K562 (cell line): Measurements from ENCODE around the gene SLAMF7. TPM values are rescaled to one million over a fixed set of nuclear protein-coding genes. Genes with fewer than 3 reads are reported as not detected.

Source experiments
- ATAC-seq: fragments of 200-7000 bp; cut with Tn5 transposase; 3 replicates; pipeline ENCODE4 v1.9.1; 2020; ENCODE audit warnings: moderate library complexity
- BruUV-seq: library from RNA; stranded (reverse); fragments of 400-500 nt; replicated peaks from 2 replicates; lab custom pipeline; 2021; lab: Mats Ljungman, UMichigan
- CTCF ChIA-PET: fragments of 300-600 bp; formaldehyde crosslinking; extraction: SDS; loops from one replicate; lab custom pipeline; 2021; ENCODE audit warnings: low intra/inter-chr PET ratio; lab: Yijun Ruan, JAX
- POLR2A ChIA-PET: fragments of 300-600, 350-650 bp; sonication (Branson Sonifier 250); formaldehyde crosslinking; extraction: SDS; loops from one replicate; lab custom pipeline; 2021; ENCODE audit warnings: antibody characterized with exemption, inconsistent platforms; lab: Yijun Ruan, JAX
- DNase-seq, 4 experiments: peaks; one replicate each; pipeline versions ENCODE4 v3.0.0 to v3.0.0-alpha.2; 2011 to 2018; ENCODE audit warnings: low spot score in 3 of 4, mixed read lengths in 3 of 4; ENCODE audit errors: extremely low read depth in 1 of 4
- FAIRE-seq: peaks from 2 replicates; lab custom pipeline; 2011; peaks lifted over from hg19 to GRCh38; lab: Jason Lieb, UNC
- H2AFZ ChIP-seq: 2 replicates; pipeline ENCODE4 v1.6.0; 2011; ENCODE audit warnings: low read depth, low read length, control low read depth, inconsistent platforms
- H3K27ac ChIP-seq: fragments of 200-600 bp; 3 replicates; pipeline ENCODE4 v1.8.0; 2011; ENCODE audit warnings: low read depth, mild to moderate bottlenecking, control low read depth, inconsistent platforms, low read length, moderate library complexity, mixed read lengths; ENCODE audit errors: extremely low read depth
- H3K27me3 ChIP-seq, 2 experiments: fragments of 300-600 bp in 1 of 2; 2 replicates in 1 of 2; 3 replicates in 1 of 2; pipeline versions ENCODE4 v1.6.0 to v1.8.0; 2011; ENCODE audit warnings: inconsistent platforms in 2 of 2, low read length in 2 of 2, mild to moderate bottlenecking in 1 of 2, mixed read lengths in 1 of 2, moderate library complexity in 1 of 2; ENCODE audit not compliant: control insufficient read depth in 2 of 2, insufficient read depth in 2 of 2
- H3K36me3 ChIP-seq: fragments of 300-600 bp; 3 replicates; pipeline ENCODE4 v1.8.0; 2011; ENCODE audit warnings: mild to moderate bottlenecking, low read length, inconsistent platforms; ENCODE audit not compliant: control insufficient read depth, insufficient read depth
- H3K4me1 ChIP-seq, 2 experiments: fragments of 200-600 bp in 1 of 2; replicated peaks in 1 of 2; 2 replicates in 1 of 2; 3 replicates in 1 of 2; pipeline versions ENCODE4 v1.5.1 to v1.8.0; 2011; ENCODE audit warnings: inconsistent platforms in 2 of 2, low read length in 2 of 2, mild to moderate bottlenecking in 1 of 2, mixed read lengths in 1 of 2, moderate library complexity in 1 of 2; ENCODE audit not compliant: control insufficient read depth in 2 of 2, insufficient read depth in 2 of 2
- H3K4me2 ChIP-seq: 2 replicates; pipeline ENCODE4 v1.6.1; 2011; ENCODE audit warnings: low read length, control low read depth, inconsistent platforms, mixed read lengths; ENCODE audit not compliant: insufficient read depth
- H3K4me3 ChIP-seq: fragments of 200-600 bp; sonication (generic), shearing (Covaris generic); 2 replicates; pipeline ENCODE4 v1.5.1; 2016; ENCODE audit warnings: control low read depth, inconsistent platforms
- H3K79me2 ChIP-seq: fragments of 200-600 bp; 3 replicates; pipeline ENCODE4 v1.8.0; 2011; ENCODE audit warnings: low read length, inconsistent platforms; ENCODE audit not compliant: control insufficient read depth, insufficient read depth
- H3K9ac ChIP-seq, 2 experiments: 2 replicates each; pipeline versions ENCODE4 v1.6.0 to v1.6.1; 2011; ENCODE audit warnings: low read depth in 2 of 2, low read length in 2 of 2, control low read depth in 1 of 2, inconsistent platforms in 1 of 2, mild to moderate bottlenecking in 1 of 2, mixed read lengths in 1 of 2; ENCODE audit not compliant: insufficient read depth in 1 of 2
- H3K9me1 ChIP-seq: one replicate; pipeline ENCODE4 v1.6.0; 2011; ENCODE audit warnings: inconsistent platforms, mild to moderate bottlenecking, low read length, moderate library complexity; ENCODE audit not compliant: control insufficient read depth, insufficient read depth
- H3K9me3 ChIP-seq: replicated peaks from 2 replicates; pipeline ENCODE4 v1.5.1; 2011; ENCODE audit warnings: low read depth, low read length, inconsistent platforms; ENCODE audit not compliant: control insufficient read depth, insufficient read depth
- H4K20me1 ChIP-seq: replicated peaks from 2 replicates; pipeline ENCODE4 v1.6.1; 2011; ENCODE audit warnings: low read length, inconsistent platforms, mixed read lengths; ENCODE audit not compliant: control insufficient read depth, insufficient read depth
- ELF4 ChIP-seq: fragments of 450-650 bp; formaldehyde crosslinking; IDR thresholded peaks from 2 replicates; pipeline ENCODE4 v1.4.0; 2022; ENCODE audit warnings: missing genetic modification characterization
- MEF2D ChIP-seq: conservative IDR thresholded peaks from 2 replicates; pipeline ENCODE4 v1.6.1; 2016; ENCODE audit warnings: low read depth, missing genetic modification characterization, missing compliant biosample characterization
- RBM25 ChIP-seq: fragments of 200-400 bp; formaldehyde crosslinking; IDR thresholded peaks from 2 replicates; pipeline ENCODE4 v1.6.1; 2018; ENCODE audit warnings: low read length, low read depth, moderate library complexity; ENCODE audit not compliant: severe bottlenecking
- RNF219 ChIP-seq: fragments of 250-450 bp; sonication (Bioruptor Pico); IDR thresholded peaks from 2 replicates; pipeline ENCODE4 v1.5.0; 2022; ENCODE audit warnings: mild to moderate bottlenecking
- SIN3B ChIP-seq: fragments of 450-650 bp; IDR thresholded peaks from 2 replicates; pipeline ENCODE4 v1.6.1; 2017; ENCODE audit warnings: low read depth, mild to moderate bottlenecking, moderate library complexity
- SMARCC2 ChIP-seq: fragments of 450-650 bp; IDR thresholded peaks from 2 replicates; pipeline ENCODE4 v1.6.1; 2017; ENCODE audit warnings: antibody characterized with exemption, moderate library complexity, mild to moderate bottlenecking, low read depth
- TBP ChIP-seq: optimal IDR thresholded peaks from 2 replicates; pipeline ENCODE3; 2011; ENCODE audit warnings: low read depth, low read length, improper control_type of control experiment
- TCF7 ChIP-seq: sonication (generic); IDR thresholded peaks from 2 replicates; pipeline ENCODE4 v1.6.1; 2016; ENCODE audit warnings: antibody characterized with exemption, borderline replicate concordance
- WGBS: fragments of 100-300 bp; shearing (Covaris generic); methylation state at CpG from one replicate; pipeline ENCODE4 v1.1.6; 2016; ENCODE audit warnings: low coverage, mixed read lengths; ENCODE audit not compliant: insufficient coverage; ENCODE audit errors: missing lambda C conversion rate; 5-methylcytosine and 5-hydroxymethylcytosine counted together
- in situ Hi-C: fragments of 300-500 bp; cut with MboI; formaldehyde crosslinking; loops from 4 replicates; pipeline ENCODE4 v1.15.0; 2018; ENCODE audit warnings: inconsistent platforms, mixed read lengths
- intact Hi-C: fragments of 100-400 bp; cut with micrococcal nuclease; formaldehyde crosslinking; loops from 2 replicates; pipeline ENCODE4 v1.14.2; 2022
- polyA plus RNA-seq, 8 experiments: library from polyadenylated mRNA; depleted of rRNA in 4 of 8; stranded (reverse) in 5 of 8; unstranded in 3 of 8; fragments of >200 nt; fragmentation: Nextera tagmentation in 2 of 8; fragmentation: Illumina TruSeq in 1 of 8; extraction: Ambion mirVana in 2 of 8; extraction: Trizol in 1 of 8; gene quantifications; 2 replicates each; pipeline versions ENCODE4 v1.2.1 to v1.2.3, GENCODE V29; 2011 to 2014; ENCODE audit warnings: inconsistent platforms in 1 of 8, missing spikeins in 1 of 8
- total RNA-seq, 7 experiments: library from RNA; depleted of rRNA in 6 of 7; stranded (reverse); fragments of >200 nt in 6 of 7; fragmentation: Illumina TruSeq in 2 of 7; extraction: Trizol in 2 of 7; gene quantifications; 2 replicates each; pipeline versions ENCODE4 v1.2.1 to v1.2.3, GENCODE V29; 2011 to 2021; ENCODE audit warnings: low replicate concordance in 1 of 7

The SLAMF7 gene
- total and polyA plus RNA-seq, 9 of the 15 experiments (the other 6 are each of a cell fraction or from before 2014, with no cell fraction given) = 0.11 to 1.2 (median 0.22) TPM; not detected in 2

- ATAC-seq = no peak
- no peak for FAIRE-seq
- Histone ChIP-seq H3K27ac (no peak overlapping the region), H3K79me2 (no peaks in the 10 kb centered on the region), H2AFZ (no peak overlapping the region), H3K9me3 (no peaks in the 10 kb centered on the region), H3K9ac (no peak overlapping the region), H3K36me3 (no peaks in the 10 kb centered on the region), H3K4me1 (no peaks in the 10 kb centered on the region; a peak in 1 of 5 replicates), H4K20me1 (no peaks in the 10 kb centered on the region), H3K27me3 (peaks cover 30% of the 10 kb centered on the region in 2 experiments), H3K4me2 (no peak overlapping the region), H3K4me3 (no peak overlapping the region), H3K9me1 (no peaks in the 10 kb centered on the region)
- BruUV-seq = no TSS peak
- ChIA-PET POLR2A (no interaction called here), CTCF (no interaction called here)
- DNase-seq = no peak
- TF ChIP-seq TBP (no peak), MEF2D (tag) (no peak), SMARCC2 (no peak), TCF7 (no peak), RNF219 (CRISPR knock-in tag) (no peak), ELF4 (no peak), RBM25 (no peak), SIN3B (no peak)
- 4% methylated on average over 4 of the region's 4 CpGs for whole genome bisulfite sequencing
- in situ Hi-C loops (no loop called here), intact Hi-C loops (no loop called here)
Measured at GRCh38 chr1:160706526-160707235, 32.4 kb upstream of the SLAMF7 start.
